GM12874 (cell line): ENCODE data around the gene CLEC4G.

Experiments
- CTCF ChIP-seq: IDR thresholded peaks from 2 replicates; pipeline ENCODE4 v1.5.1; 2011; ENCODE audit warnings: low read depth, mild to moderate bottlenecking, control low read depth, low read length, moderate library complexity; ENCODE audit not compliant: insufficient read depth

The CLEC4G gene

DNA sequence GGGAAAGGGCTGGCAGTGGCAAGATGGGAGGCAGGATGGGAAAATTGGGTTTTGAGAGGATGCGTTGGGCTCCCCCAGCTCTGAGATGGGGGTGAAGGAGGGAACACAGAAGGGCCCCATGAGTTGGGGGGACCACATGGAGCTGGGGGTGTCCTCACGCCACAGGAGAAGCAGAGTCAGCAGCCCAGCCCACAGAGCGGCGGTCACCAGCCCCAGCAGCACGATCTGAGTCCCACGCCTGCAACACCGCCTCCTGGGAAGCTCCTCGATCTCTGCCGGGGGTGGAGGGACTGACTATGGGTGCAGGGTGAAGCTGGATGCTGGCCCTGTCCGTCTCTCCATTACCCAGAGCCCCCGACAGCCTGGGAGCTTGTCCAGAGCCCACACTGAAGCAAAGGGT, 33.3 kb downstream of the CLEC4G start:
- TF ChIP-seq CTCF = no peak

GRCh38 chr19:7697721-7698287, 34.1 kb downstream of the CLEC4G start:
- TF ChIP-seq CTCF = no peak

DNA sequence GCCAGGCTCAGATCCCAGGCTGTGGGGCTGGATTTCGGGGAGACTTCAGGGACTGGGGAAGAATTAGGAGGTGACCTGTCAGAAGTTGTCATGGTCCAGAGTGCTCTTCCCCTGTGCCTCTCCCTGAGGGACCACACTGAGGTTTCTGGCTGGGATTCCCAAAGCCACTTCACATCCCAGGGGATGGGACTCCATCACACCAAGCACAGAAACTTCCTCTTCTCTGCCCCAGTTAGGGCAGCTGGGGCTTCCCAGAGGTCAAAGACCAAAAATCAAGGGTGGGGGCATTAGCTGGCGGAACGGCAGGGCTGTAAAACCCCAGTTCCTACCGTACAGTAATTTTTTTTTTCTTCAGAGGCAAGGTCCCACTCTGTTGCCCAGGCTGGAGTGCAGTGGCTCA, 37.4 kb downstream of the CLEC4G start:
- no peak for TF ChIP-seq CTCF

GRCh38 chr19:7692417-7693088, 39.4 kb downstream of the CLEC4G start:
- TF ChIP-seq CTCF = no peak

- TF ChIP-seq CTCF = no peak
Measured at GRCh38 chr19:7691497-7691896, 40.4 kb downstream of the CLEC4G start.

- no peak for TF ChIP-seq CTCF
Measured at GRCh38 chr19:7690779-7691258, 41.1 kb downstream of the CLEC4G start.

DNA sequence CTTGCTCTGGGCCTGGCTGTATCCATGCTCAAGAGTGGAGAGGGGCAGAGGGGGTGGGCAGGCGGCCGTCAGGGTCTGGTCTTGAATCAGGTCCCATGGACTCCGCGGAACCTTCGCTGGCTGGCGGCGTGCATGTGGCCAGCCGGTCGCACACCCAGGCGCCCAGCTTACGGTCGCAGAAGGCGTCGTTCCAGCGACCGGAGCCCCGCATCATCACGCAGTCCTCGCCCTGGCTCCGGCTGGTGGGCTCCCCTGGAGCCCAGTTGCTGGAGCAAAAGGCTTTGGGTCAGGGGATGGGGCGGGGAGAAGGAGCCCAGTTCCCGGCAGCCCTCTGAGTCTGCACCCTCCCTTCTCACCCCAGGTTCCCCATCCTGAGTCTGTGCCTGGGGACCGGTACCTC, 42.7 kb downstream of the CLEC4G start:
- no peak for TF ChIP-seq CTCF
